Measurements from ENCODE around the gene MRPL41.
"Not testable (repeated sequence)": the region's sequence is repeated elsewhere in the genome, so short reads cannot be mapped to it uniquely, and the experiment has no call there.

MRPL41 gene

GRCh38 chr9:137544176-137544760 lies 7.4 kb upstream of the MRPL41 start:
- DNase-seq (ENCODE audit: low read depth, low spot score), result no peak
- H3K4me3 ChIP-seq (ENCODE audit: low read depth, low read length), result no peak overlapping the region
- in situ Hi-C loops (cut with HindIII; ENCODE audit: low sequenced_read_pairs), result no loop called here
- TF ChIP-seq CTCF (IDR thresholded peaks at IDR 0.05; ENCODE audit: low read depth, low read length), result no peak

GRCh38 chr9:137545123-137545522 lies 6.6 kb upstream of the MRPL41 start:
- TF ChIP-seq CTCF (IDR thresholded peaks at IDR 0.05; ENCODE audit: low read depth, low read length), result no peak
- DNase-seq (ENCODE audit: low read depth, low spot score), result peak; percentile 17
- in situ Hi-C loops (cut with HindIII; ENCODE audit: low sequenced_read_pairs), result no loop called here

GRCh38 chr9:137547687-137548543 lies 3.8 kb upstream of the MRPL41 start:
- in situ Hi-C loops (cut with HindIII; ENCODE audit: low sequenced_read_pairs), result no loop called here

More at GRCh38 chr9:137545123-137545522, 6.6 kb upstream of the MRPL41 start:
- no peak overlapping the region for H3K4me3 ChIP-seq (ENCODE audit: low read depth, low read length)

GRCh38 chr9:137550231-137550621 lies 1.5 kb upstream of the MRPL41 start, which contains the start of gene PNPLA7:
Gene PNPLA7, minus strand, starts transcription at chr9:137550402. Its CDS starts 205 bp downstream, at chr9:137550197.
- H3K4me3 ChIP-seq (ENCODE audit: low read depth, low read length), result peak within 1 kb of the TSS; percentile 52
- no peak for TF ChIP-seq CTCF (IDR thresholded peaks at IDR 0.05; ENCODE audit: low read depth, low read length)
- DNase-seq (ENCODE audit: low read depth, low spot score), result peak; percentile 60
- in situ Hi-C loops (cut with HindIII; ENCODE audit: low sequenced_read_pairs), result no loop called here

More at GRCh38 chr9:137547687-137548543, 3.8 kb upstream of the MRPL41 start:
- no peak for DNase-seq (ENCODE audit: low read depth, low spot score)
- no peak for TF ChIP-seq CTCF (IDR thresholded peaks at IDR 0.05; ENCODE audit: low read depth, low read length)
- H3K4me3 ChIP-seq (ENCODE audit: low read depth, low read length), result no peak overlapping the region

- DNase-seq (ENCODE audit: low read depth, low spot score), result not testable (repeated sequence)
- peak overlapping the region; percentile 52 for H3K4me3 ChIP-seq (ENCODE audit: low read depth, low read length)
Observed at GRCh38 chr9:137550958-137551263, 768 bp upstream of the MRPL41 start.

GRCh38 chr9:137552022-137552768 lies 516 bp downstream of the MRPL41 start:
- H3K4me3 ChIP-seq (ENCODE audit: low read depth, low read length), result peak overlapping the region; percentile 68
- in situ Hi-C loops (cut with HindIII; ENCODE audit: low sequenced_read_pairs), result no loop called here
- no peak for TF ChIP-seq CTCF (IDR thresholded peaks at IDR 0.05; ENCODE audit: low read depth, low read length)
- DNase-seq (ENCODE audit: low read depth, low spot score), result peak; percentile 33

More at GRCh38 chr9:137550958-137551263, 768 bp upstream of the MRPL41 start:
- in situ Hi-C loops (cut with HindIII; ENCODE audit: low sequenced_read_pairs), result not testable (repeated sequence)

GRCh38 chr9:137553654-137554053 lies 2.0 kb downstream of the MRPL41 start:
- in situ Hi-C loops (cut with HindIII; ENCODE audit: low sequenced_read_pairs); DNase-seq (ENCODE audit: low read depth, low spot score); H3K4me3 ChIP-seq (ENCODE audit: low read depth, low read length): not testable (repeated sequence)
